Dermis microvascular lymphatic vessel endothelial cell (primary cell): Measurements from ENCODE around the gene SLC37A1. TPM values are rescaled to one million over a fixed set of nuclear protein-coding genes. Genes with fewer than 3 reads are reported as not detected.

Source experiments
- DNase-seq, 2 donors: peaks; one replicate each; pipeline versions ENCODE4 v3.0.0 to v3.0.0-alpha.2; 2010; ENCODE audit warnings: low read depth in 2 of 2
- total RNA-seq: library from RNA; depleted of rRNA; stranded (reverse); fragments of >200 nt; gene quantifications from 2 replicates; pipeline ENCODE4 v1.2.1, GENCODE V29; 2014

Gene SLC37A1
- total RNA-seq, 1 donor from 2014 or later: 10.7 TPM

DNA sequence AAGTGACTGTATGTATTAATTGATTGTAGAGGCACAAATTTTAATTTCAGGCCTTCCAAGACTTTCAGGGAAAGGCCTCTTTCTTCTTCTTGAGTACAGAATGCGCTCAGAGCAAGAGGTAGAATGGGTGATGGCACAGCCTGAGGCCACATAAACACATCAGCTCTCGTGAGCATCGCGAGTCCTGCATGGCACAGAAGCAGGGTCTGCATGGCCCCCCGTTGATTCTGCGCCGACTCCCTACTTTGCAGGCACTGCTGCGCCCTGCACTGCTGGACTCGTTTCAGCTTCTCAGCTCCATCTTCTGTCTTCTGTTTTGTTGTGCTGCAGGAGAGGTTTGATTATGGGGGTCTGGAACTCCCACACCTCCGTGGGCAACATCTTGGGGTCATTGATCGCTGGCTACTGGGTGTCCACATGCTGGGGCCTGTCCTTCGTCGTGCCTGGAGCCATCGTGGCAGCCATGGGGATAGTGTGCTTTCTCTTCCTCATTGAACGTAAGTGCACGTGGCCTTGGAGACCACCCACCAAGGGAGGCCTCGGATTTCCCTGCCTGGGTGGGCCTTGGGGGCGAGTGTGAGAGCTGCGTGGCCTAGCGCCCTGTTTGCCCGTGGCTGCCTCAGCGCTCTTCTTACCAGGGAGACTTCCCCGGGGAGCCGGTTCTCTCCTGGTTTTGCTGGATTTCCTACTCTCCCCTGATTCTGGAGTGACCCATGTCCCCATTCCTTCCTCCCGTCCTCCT, 29.6 kb downstream of the SLC37A1 start:
- no peak for DNase-seq

DNA sequence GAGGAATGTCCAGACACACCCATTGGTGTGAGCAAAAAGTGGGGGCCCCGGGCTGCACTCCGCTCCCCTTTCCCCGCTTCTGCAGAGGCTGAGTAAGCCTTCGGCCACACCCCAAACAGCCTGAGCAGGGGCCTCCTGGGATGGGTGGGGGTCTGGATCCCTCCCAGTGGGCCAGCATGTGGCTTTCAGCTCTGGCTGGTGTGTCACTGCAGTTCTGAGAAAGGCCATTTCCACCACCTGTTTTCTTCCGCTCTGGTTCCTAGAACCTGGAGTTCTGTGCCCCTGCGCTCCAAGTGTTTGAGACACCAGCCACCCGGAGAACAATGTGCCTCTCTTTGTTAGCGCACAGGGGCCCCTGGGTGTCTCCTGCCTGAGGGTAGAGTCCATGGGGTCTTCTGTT, 30.9 kb downstream of the SLC37A1 start:
- DNase-seq: no peak

DNA sequence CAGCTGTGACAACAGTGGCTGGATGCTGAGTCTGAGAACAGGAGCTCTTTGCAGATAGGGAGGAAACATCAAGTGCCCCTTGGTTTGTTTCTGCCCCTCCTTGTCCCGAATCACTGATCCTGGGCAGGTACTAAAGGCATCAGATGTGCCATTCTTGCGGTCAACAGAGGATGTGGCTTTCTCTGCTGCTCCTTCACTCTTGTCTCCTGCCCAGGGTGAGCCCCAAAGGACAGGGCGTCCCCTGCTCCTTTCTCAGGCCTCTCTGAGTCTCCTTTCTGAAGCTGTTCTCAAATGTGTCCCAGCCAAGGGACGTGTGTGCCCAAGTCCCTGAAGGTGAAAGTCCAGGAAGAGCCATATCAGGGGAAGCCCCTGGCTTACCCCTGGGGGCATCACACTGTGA, 31.7 kb downstream of the SLC37A1 start:
- no peak for DNase-seq

DNA sequence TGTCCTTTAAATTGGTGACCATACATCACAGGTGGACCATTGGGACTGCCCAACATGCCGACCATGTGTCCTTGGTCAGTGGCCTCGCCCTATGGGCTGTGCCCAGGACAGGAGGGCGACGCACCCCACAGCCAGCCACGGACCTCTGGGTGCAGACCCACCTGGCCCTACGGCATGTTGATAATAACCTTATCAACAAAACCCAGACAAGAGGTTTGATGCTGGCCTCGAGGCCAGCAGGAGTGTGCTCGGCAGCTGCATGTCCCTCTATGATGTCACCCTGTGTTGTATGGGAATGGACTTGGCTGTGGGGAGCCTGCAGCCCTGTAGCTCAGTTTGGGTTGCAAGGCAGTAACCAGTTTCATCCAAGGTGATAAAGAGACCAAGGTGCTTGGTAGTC, 32.1 kb downstream of the SLC37A1 start:
- no peak for DNase-seq

DNA sequence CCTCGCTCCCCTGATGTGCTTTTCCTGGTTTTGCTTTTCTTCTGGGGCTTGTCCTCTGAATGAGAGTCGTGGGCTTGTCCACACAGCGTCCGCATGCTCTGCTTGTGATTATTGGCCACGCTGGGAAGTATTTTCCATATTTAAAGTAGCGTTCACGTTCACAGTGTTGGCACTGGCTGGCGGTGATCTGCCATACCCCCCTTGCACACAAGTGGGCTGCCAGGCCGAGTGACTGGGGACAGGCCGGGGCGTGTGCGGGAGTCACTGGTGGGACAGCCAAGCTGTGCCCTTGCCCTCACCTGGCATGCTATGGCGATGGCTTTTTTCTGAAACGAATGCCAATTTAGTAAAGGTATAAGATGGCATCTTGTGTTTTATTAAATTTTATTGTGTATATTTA, 32.8 kb downstream of the SLC37A1 start:
- no peak for DNase-seq

DNA sequence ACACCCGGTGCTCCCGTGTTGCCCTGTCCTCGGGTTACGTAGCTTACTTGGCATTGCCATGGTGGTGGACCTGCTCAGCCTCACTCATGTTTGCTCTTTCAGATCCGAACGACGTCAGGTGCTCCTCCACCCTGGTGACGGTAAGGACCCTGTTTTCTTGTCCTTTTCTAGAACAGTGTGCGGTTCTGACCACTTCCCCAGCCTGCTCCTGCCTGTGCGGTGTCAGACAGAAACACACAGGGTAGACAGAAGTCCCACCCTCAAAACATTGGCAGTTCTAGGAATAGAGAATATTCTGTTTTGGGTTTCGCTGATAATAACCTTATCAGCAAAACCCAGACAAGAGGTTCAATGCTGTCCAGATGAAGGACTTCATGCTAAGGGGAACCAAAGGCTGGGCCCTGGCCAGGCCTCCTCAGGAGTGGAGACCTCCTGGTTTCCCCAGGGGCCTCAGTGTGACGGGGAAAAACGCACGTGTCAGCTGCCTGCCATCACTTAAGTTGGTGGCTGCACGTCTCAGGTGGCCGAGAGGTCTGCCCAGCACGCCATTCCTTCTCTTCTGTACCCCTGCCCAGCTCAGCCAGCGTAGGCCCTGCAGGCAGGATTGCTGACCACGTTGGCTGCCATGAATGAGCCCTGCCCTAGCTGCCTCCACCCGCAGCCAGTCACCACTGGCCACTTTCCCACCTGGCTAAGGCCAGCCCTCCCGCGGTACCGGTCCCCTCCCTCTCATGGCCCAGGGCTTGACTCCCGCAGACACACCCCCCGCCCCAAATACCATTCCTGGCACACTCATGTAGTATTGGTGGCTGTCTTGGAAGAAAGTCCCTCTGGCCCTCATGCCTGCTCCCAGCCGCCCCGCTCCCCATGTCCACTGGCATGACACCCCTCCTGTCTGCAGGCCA, 33.6 kb downstream of the SLC37A1 start:
- no peak for DNase-seq

DNA sequence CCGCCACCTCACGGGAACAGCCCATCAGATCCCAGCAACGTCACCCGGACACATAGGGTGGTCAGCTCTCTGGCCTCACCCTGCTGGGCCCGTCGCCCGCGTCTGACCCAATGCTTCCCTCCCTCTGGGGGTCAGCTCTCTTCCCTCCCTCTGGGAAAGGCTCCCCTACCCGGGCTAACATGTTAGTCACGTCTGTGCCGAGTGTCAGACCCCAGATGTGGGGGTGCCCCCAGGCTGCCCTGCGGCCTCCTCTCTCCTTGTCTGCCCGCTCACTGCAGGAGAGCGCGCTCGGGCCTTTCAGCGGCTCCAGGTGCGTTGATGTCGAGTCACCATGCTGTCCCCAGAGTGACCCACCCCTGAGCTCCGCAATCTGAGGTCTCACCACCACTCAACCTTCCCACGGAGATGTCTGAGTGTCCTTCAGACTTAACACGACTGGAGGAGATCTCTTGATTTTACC, 34.3 kb downstream of the SLC37A1 start:
- no peak for DNase-seq

DNA sequence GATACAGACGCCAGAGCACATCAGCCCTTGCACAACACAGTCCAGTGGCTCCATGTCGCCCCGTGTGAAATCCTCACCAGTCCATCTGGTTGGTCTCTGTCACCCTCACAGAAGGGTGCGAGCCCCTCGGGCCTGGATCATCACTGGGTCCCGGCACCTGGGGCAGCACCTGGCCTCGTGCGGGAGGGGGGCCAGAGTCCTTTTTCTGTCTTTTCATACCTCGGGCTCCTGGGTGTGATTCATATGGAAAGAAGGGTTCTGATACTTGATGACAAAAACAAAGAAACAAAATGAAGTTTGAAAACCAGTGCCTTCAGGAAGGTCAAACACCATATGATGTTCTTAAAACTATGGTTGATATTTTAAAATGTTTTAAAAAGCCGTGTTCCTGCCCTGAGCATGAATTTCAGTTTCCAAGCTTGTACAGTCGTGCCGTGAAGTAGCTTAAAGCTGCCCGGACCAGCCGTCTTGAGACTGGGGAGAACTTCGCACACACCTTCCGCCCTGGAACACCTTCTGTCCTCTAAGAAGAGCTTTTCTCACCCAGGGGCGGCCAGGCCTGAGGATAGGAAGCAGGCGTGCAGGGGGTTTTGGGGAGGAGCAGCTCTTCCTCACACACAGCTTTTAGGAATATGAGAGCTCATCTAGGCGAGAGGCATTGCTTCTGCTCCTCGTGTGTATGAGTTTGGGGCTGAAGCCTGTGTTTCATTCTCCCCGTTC, 35.2 kb downstream of the SLC37A1 start:
- no peak for DNase-seq

DNA sequence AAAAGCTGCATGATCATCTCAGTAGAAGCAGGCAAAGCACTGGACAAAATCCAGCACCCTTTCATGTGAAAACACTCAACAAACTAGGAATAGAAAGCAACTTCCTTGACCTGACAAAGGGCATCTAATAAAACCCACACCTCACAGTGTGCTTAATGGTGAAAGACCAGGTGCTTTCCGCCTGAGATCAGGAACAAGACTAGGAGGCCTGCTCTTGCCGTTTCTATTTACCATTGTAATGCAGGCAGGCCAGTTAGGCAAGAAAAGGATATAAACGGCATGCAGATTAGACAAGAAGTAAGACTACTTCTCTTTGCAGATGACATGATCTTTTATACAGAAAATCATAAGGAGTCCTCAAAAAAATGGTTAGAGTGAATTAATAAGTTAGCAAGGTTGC, 37.2 kb downstream of the SLC37A1 start:
- DNase-seq: no peak

DNA sequence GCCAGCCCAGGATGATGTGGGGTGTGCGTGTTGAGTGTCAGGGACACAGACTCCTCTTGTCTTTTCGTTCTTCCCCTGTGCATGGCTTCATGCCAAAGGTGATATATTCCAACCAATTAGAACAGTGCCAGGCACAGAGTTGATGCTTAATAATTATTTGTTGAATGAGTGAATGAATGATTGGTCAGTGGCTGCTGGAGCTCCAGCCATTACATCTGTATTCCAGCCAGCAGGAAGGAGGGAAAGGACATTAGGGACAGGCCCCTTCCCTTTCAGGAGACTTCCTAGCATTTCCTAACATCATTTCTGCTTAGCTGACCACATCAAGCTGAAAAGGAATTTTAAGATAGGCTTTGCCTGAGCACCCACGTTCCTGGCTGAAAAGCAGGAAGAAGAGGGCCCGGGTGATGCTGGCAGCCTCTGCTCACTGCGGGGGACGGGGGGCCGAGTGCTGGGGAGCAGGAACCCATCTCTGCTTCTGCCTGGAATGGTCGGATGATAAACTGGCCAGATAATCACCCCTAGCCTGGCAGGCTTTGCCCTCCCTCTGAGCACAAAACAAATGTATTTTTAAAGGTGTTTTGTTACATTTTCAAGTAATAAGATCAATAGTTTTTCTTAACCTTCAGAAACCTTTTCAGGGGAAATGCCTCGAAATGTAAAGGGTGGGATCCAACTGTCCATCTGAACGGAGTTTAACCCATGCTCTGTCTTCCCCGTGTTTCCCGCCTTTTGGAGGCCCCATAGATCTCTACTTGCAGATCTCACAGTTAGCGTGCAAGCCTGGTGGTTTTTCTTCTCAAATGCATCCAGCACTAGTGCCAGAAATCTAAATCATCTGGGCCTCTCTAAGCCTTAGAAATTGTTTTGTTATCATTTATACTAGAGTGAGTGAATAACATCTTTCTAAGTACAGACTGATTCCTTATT, 39.0 kb downstream of the SLC37A1 start:
- no peak for DNase-seq

DNA sequence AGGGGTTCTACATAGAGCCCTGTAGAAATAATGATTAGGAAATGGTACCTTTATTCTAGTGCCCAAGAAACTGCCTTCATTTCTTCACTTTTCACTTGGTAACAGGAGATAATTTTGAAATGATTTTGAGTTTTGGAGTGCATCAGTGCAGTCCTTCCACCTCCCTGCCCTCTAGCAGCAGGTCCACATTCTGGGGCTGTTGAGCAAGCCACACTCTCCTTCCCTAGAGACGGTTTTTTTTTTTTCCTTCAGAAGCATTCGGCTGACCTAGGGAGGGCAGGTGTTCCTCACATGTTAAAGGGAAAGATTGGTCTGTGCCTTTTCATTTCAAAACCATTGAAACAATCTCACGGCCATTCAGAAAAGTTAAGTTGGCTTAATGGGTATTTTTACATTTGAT, 39.8 kb downstream of the SLC37A1 start:
- no peak for DNase-seq

DNA sequence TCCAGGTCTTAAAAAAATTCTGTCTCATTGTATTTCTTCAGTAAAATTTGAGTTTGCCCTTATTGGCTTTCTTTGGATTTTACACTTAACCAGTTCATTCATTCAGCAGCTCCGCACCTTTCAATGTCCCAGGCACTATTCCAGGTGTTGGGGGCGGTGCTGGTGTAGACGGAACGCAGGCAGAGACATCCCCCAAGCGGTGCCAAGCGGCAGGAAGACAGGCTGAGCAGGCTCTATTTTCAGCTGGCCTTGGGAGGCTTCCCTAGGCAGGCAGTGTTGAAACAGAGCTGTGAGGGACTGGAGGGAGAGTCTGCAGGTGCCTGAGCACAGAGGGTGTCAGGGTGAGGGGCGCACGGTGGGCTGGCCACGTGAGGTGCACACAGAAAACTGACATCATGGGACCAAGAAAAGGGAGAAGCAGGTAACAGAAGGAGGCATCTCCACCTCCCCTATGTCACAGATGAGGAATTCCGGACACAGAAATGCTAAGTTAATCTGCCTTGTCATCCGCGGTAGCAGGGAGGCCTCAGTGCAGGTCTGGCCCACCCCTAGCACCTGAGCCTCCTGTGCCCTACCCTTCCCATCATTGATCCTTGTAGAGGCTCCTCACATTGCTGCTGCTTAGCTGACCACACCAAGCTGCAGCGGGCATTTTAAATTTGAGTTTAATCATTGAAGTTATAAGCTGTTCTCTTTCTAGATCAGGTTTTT, 40.8 kb downstream of the SLC37A1 start:
- no peak for DNase-seq

DNA sequence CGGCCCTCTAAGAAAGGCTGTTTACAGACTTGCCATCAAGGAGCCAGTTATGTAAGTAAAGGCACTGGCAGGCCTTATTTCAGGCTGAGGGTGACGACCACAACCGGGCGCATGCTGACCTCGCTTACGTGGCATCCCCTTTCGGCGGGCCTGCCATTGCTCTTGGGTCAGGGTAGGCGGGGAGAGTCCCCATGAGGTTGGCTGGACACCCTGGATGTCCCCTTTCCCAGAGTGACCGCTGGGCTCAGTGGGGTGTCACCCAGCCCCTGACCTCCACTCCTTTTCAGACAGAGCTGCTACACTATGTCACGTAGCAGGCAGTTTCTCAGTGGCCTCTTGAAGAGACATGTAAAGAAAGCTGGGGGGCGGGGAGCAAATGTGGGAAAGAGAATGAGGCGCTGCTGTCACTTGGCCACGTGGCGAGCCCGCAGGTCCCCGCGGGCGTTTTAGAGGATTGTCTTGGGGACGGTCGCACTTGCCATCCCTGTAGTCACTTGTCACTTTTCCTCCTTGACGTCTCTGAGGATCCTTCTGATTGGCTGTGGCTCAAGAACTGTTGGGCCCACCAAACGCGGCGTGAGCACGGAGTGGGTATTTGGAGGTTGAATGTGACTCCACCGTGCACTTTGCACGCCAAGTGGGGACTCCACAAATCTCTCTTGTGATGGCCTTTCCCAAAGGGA, 42.2 kb downstream of the SLC37A1 start:
- no peak for DNase-seq

DNA sequence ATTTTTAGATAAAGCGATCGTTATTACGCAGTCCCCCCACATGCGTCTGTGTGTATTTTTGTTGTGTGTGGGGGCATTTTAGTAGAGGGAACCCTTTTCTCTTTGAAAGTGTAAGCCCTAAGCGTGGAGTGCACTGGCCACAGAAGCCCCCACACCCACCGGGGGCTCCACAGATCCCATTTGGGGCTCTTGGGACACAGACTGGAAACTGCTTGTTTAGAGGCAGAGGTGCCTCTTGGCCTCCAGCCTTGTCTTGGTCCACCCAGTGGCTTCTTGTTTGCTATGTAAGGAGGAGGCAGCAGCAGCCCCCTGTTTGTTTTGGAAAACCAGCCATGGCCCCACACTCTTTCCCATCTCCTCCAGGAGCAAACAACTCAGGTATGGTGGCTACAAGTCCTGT, 42.8 kb downstream of the SLC37A1 start:
- DNase-seq: no peak

DNA sequence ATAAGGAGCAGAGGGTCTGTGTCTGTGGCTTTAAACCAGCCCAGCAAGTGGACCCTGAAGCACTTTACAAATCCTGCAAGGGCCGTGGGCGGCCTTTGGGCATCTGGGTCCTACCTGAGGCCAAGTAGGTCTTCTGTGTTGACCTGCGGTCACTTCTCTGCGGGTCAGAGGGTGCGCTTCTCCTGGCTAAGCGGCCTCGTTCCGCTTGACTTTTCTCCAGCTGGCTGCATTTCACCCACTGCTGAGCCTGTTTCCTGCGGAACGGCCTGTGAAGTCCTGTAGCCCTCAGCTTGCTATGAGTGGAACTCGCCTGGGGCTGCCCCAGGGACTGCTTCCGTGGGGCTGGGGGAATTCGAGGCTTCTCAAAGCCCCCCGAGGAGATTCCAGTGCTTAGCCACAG, 43.3 kb downstream of the SLC37A1 start:
- no peak for DNase-seq

DNA sequence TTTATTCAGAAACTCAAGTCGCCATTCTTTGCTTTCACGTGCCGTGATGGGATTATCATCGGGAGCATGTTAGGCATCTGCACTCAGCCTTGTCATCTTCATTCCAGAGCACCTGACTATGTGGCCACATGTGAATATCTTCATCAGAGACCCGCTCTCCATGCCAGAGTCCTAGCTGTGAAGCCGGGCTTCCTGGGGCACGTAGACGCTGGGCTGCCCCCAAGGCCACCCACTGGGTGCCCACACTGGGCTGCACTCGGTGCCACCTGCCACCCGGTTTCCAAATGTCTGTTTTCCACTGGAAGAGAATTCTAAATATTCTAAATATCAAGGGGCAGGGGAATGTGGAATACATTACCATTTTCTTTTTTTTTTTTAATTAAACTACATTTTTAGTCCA, 43.8 kb downstream of the SLC37A1 start:
- no peak for DNase-seq

DNA sequence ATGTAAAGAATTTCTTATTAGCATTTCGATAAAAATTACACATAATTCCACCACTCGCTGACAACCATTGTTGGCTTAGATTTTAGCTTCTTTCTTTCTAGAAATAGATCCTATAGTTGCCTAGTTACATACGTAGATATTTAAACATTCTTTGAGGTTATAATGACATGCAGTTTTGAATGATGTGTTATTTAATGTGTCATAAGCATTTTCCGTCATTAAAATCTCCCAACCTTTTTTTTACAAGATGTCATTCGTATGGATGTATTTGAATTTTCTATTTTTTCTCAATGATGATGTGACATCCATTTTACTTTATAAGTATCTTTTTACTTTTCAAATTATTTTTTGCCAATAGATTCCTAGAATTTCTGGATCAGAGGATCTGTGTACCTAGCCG, 44.7 kb downstream of the SLC37A1 start:
- no peak for DNase-seq

DNA sequence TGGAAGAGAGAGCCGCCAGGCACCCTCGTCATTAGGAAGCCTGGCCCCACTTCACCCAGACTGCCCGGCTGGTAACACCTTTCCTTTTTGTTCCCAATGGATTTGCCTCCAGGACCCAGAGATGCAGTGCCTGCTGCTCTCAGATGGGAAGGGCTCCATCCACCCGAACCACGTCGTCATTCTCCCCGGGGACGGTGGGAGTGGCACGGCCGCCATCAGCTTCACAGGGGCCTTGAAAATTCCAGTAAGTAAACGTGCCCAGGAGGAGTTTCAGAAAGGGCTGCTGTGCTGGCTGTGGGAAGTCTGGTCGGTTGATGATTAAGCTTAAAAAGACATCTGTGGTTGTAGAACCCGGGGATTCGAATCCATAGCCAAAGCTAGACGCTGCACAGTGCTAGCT, 45.2 kb downstream of the SLC37A1 start:
- no peak for DNase-seq

DNA sequence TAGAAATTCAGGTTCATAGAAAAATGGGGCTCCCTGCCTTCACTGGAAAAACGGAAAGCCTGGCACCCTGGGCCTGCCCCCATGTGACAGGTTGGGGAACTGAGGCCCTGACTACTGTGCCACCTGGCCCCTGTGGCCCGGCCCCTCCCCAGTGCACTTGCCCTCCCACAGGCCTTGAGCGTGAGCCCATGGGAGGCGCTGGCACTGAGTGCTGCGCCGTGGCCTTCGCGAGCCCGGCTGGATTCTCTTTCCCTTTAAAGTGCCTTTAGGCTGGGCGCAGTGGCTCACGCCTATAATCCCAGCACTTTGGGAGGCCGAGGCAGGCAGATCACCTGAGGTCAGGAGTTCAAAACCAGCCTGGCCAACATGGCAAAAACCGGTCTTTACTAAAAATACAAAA, 45.7 kb downstream of the SLC37A1 start:
- DNase-seq: no peak
